Ishikawa (cell line): Measurements from ENCODE around the gene RSPO3.

ENCODE experiments used
- CEBPB ChIP-seq: IDR thresholded peaks from 2 replicates; pipeline ENCODE4 v1.6.1; 2012
- CREB1 ChIP-seq: IDR thresholded peaks from 2 replicates; pipeline ENCODE4 v1.6.1; 2012; ENCODE audit warnings: low read depth
- EGR1 ChIP-seq: IDR thresholded peaks from 2 replicates; pipeline ENCODE4 v1.6.1; 2012
- EP300 ChIP-seq: IDR thresholded peaks from 2 replicates; pipeline ENCODE4 v1.6.1; 2012; ENCODE audit warnings: borderline replicate concordance
- NFIC ChIP-seq: IDR thresholded peaks from 2 replicates; pipeline ENCODE4 v1.6.1; 2012
- RAD21 ChIP-seq: IDR thresholded peaks from 2 replicates; pipeline ENCODE4 v1.6.1; 2012; ENCODE audit warnings: low read depth
- REST ChIP-seq: IDR thresholded peaks from 2 replicates; pipeline ENCODE4 v1.6.1; 2012; ENCODE audit warnings: low read depth, mild to moderate bottlenecking
- TAF1 ChIP-seq: IDR thresholded peaks from 2 replicates; pipeline ENCODE4 v1.6.1; 2012; ENCODE audit warnings: low read depth, mild to moderate bottlenecking
- YY1 ChIP-seq: IDR thresholded peaks from 2 replicates; pipeline ENCODE4 v1.6.1; 2012; ENCODE audit warnings: low read depth
- TF ChIP-seq, protein P1 (sequence below): IDR thresholded peaks from 2 replicates; pipeline ENCODE4 v1.6.1; 2012
- TF ChIP-seq, protein P2 (sequence below): IDR thresholded peaks from 2 replicates; pipeline ENCODE4 v1.6.1; 2012

DNA sequence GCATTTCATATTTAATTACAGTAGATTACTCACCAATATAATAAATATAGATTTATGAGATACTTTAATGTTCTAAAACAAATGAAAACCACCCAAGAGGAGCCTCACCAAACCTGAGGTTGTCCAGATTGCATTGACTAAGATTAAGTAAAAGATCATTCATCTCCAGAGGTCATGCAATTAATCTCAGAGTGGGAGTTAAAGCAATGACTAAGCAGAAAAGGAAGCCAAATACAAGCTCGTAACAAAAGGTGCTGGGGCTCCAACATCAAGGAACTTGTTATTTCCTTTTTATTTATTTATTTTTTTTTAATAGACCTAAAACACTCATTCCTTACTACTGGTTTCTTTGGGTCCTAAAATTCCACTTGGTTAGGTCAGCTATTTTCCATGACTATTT, 57.7 kb downstream of the RSPO3 start:
- TF ChIP-seq TAF1 (no peak), RAD21 (no peak), REST (no peak), YY1 (no peak), CEBPB (no peak), EGR1 (no peak), CREB1 (no peak), NFIC (no peak), EP300 (no peak)
- TF ChIP-seq, protein P1, sequence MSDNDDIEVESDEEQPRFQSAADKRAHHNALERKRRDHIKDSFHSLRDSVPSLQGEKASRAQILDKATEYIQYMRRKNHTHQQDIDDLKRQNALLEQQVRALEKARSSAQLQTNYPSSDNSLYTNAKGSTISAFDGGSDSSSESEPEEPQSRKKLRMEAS: no peak
- TF ChIP-seq, protein P2, sequence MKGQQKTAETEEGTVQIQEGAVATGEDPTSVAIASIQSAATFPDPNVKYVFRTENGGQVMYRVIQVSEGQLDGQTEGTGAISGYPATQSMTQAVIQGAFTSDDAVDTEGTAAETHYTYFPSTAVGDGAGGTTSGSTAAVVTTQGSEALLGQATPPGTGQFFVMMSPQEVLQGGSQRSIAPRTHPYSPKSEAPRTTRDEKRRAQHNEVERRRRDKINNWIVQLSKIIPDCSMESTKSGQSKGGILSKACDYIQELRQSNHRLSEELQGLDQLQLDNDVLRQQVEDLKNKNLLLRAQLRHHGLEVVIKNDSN: no peak
